Peyer's patch (tissue), 4 donors: ENCODE measurements around the gene PKIG. TPM values are rescaled to one million over a fixed set of nuclear protein-coding genes. Genes with fewer than 3 reads are reported as not detected.

Experiments used
- DNase-seq, 3 donors: peaks; one replicate each; pipeline ENCODE4 v3.0.0-alpha.2; 2017 to 2019
- H3K27ac ChIP-seq, 4 donors: fragments of 200-600 bp; sonication (generic); one replicate each; pipeline ENCODE4 v1.5.1; 2016 to 2019
- H3K27me3 ChIP-seq, 2 donors: fragments of 200-600 bp; sonication (generic); one replicate each; pipeline ENCODE4 v1.5.1; 2019
- H3K36me3 ChIP-seq, 3 donors: fragments of 200-600 bp; sonication (generic); one replicate each; pipeline ENCODE4 v1.5.1; 2016 to 2019
- H3K4me1 ChIP-seq, 4 donors: fragments of 200-600 bp; sonication (generic); one replicate each; pipeline ENCODE4 v1.5.1; 2016 to 2019
- H3K4me3 ChIP-seq, 4 donors: fragments of 200-600 bp; sonication (generic); 1 replicate in 3 of 4; 2 replicates in 1 of 4; pipeline ENCODE4 v1.5.1; 2016 to 2019; ENCODE audit warnings: mild to moderate bottlenecking in 1 of 4
- H3K9me3 ChIP-seq, 4 donors: fragments of 200-600 bp; sonication (generic); one replicate each; pipeline ENCODE4 v1.5.1; 2016 to 2019; ENCODE audit warnings: mild to moderate bottlenecking in 1 of 4
- CTCF ChIP-seq, 6 experiments: fragments of 450-650 bp in 4 of 6; fragments of 200-600 bp in 2 of 6; sonication (generic) in 1 of 6; IDR thresholded peaks; one replicate each; pipeline ENCODE4 v1.5.1; 2017 to 2019; ENCODE audit warnings: antibody characterized with exemption in 6 of 6, mild to moderate bottlenecking in 3 of 6, moderate library complexity in 1 of 6
- POLR2A ChIP-seq, 2 donors: fragments of 450-650 bp; IDR thresholded peaks; one replicate each; pipeline ENCODE4 v1.5.1; 2017; ENCODE audit warnings: antibody characterized with exemption in 2 of 2, mild to moderate bottlenecking in 2 of 2, moderate library complexity in 2 of 2
- total RNA-seq, 4 donors: library from RNA; depleted of rRNA; stranded (reverse); fragments of >200 nt; gene quantifications; one replicate each; pipeline ENCODE4 v1.1.0, GENCODE V29; 2016

The PKIG gene
- total RNA-seq, 4 donors from 2014 or later, result 27.9 to 60.2 (median 28.3) TPM

- peaks cover 0 to 67% (median 27%) of the 10 kb centered on the region in 4 donors for H3K4me1 ChIP-seq
- H3K27ac ChIP-seq, result peak overlapping the region; percentile 59 to 88 (median 72)
- no peaks in the 10 kb centered on the region for H3K27me3 ChIP-seq
- no peak for DNase-seq
- TF ChIP-seq CTCF (IDR thresholded peaks at IDR 0.05), result no peak
- no peak for TF ChIP-seq POLR2A (IDR thresholded peaks at IDR 0.05)
- no peaks in the 10 kb centered on the region for H3K36me3 ChIP-seq
- no peaks in the 10 kb centered on the region for H3K9me3 ChIP-seq
- no peak overlapping the region for H3K4me3 ChIP-seq
These were observed 15.1 kb downstream of the PKIG start for GRCh38 chr20:44597516-44597915.

DNA sequence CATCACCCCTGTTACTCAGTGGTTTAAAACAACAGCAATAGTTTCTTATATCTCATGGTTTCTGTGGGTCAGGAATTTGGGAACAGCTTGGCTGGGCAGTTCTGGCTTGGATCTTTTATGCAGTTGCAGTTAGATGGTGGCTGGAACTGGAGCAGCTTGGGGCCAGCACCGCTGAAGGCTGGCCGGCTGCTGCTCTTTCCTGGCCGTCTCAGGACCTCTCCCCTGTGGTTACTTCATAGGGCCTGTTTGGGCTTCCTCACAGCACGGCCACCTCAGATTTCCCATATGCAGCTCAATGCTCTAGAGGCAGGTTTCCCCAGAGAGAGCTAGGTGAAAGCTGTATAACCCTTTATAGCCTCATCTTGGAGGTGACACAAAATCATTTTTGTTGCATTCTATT, 15.6 kb downstream of the PKIG start:
- TF ChIP-seq CTCF (IDR thresholded peaks at IDR 0.05) (no peak), POLR2A (IDR thresholded peaks at IDR 0.05) (no peak)
- no peak overlapping the region for H3K4me3 ChIP-seq

DNA sequence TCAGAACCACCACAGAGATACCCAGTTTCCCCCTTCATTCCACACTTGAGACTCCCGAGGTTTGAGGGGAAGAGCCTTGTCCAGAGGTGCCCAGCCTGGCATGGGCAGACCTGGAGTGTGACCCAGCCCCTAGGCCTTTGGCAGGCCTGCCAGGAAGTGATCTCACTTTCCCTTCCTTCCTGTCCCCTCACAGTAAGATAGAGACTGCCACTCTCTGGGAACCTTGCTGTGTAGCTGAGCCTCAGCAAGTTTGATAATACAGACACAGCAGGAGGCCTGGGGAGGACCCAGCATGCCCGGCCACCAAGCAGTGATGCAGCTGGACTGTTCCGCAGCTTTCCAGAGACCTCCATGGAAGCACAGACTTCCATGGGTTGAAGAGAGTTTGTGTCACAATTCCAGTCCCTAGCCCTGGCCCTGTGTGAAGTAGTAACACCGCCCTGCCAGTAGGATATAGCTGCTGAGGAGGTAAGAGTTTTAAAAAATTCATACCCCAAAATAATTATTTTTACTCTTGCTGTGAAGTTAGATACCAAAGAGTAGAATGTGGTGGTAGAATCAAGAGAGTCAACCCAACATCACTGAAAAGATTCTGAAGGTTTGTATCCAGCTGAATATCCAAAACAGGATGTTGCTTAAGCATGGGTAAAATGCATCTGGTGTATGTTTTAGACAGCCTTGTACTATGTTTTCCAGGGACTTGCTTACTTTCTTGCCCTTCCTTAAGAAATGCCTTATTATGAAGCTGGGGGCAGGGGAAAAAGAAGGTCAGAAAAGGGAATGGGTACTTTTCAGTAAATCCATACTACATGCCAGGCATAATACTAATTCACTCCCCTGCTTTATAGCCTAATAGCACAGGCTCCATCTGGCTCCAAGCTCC, 16.3 kb downstream of the PKIG start:
- H3K4me3 ChIP-seq, result no peak overlapping the region
- H3K9me3 ChIP-seq, result no peaks in the 10 kb centered on the region
- peak overlapping the region; percentile 59 to 88 (median 72) for H3K27ac ChIP-seq
- peaks cover 0 to 75% (median 27%) of the 10 kb centered on the region in 4 donors for H3K4me1 ChIP-seq
- TF ChIP-seq CTCF (IDR thresholded peaks at IDR 0.05), result peak in 2 of 6 experiments; percentile 9 to 14
- no peak for TF ChIP-seq POLR2A (IDR thresholded peaks at IDR 0.05)
- no peaks in the 10 kb centered on the region for H3K27me3 ChIP-seq
- no peaks in the 10 kb centered on the region for H3K36me3 ChIP-seq
- peak in 1 of 3 donors; percentile 50 for DNase-seq

More for the DNA sequence above, 15.6 kb downstream of the PKIG start:
- no peaks in the 10 kb centered on the region for H3K9me3 ChIP-seq
- H3K27ac ChIP-seq, result peak overlapping the region; percentile 59 to 88 (median 72)
- no peaks in the 10 kb centered on the region for H3K27me3 ChIP-seq
- no peak for DNase-seq
- H3K4me1 ChIP-seq, result peaks cover 0 to 70% (median 27%) of the 10 kb centered on the region in 4 donors
- H3K36me3 ChIP-seq, result no peaks in the 10 kb centered on the region

DNA sequence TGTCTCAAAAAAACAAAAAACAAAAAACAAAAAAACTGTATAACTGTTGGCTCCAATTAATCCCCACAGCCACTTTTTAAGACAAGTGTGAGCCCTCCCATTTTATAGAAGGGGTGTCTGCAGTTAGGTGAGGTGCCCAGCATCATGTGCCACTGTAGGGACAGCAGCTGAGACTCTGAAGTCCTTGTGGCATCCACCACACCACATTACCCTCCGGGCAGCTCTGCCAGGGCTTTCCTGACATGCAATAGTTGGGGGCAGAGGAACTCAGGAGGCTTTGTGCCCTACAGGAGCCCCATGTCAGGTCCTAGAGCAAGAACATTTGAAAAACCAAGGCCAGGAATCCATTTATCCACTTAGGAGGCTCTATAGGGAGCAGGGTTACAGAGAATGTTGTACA, 17.3 kb downstream of the PKIG start:
- H3K27me3 ChIP-seq, result no peaks in the 10 kb centered on the region
- peaks cover 0 to 66% (median 25%) of the 10 kb centered on the region in 4 donors for H3K4me1 ChIP-seq
- peak overlapping the region; percentile 58 to 88 (median 72) for H3K27ac ChIP-seq
- no peak overlapping the region for H3K4me3 ChIP-seq
- TF ChIP-seq CTCF (IDR thresholded peaks at IDR 0.05) (no peak), POLR2A (IDR thresholded peaks at IDR 0.05) (no peak)
- no peaks in the 10 kb centered on the region for H3K36me3 ChIP-seq
- DNase-seq, result peak in 1 of 3 donors; percentile 11
- no peaks in the 10 kb centered on the region for H3K9me3 ChIP-seq

GRCh38 chr20:44600301-44600700, 17.9 kb downstream of the PKIG start:
- Histone ChIP-seq H3K36me3 (no peaks in the 10 kb centered on the region), H3K27ac (peak overlapping the region; percentile 58 to 88 (median 72)), H3K27me3 (no peaks in the 10 kb centered on the region), H3K4me3 (no peak overlapping the region), H3K4me1 (peaks cover 0 to 64% (median 24%) of the 10 kb centered on the region in 4 donors), H3K9me3 (no peaks in the 10 kb centered on the region)
- peak in 1 of 3 donors; percentile 42 for DNase-seq
- TF ChIP-seq CTCF (IDR thresholded peaks at IDR 0.05) (no peak), POLR2A (IDR thresholded peaks at IDR 0.05) (no peak)
